BLaER1 (cell line): ENCODE measurements around the gene GGCT.

Source experiments
- H3K27ac ChIP-seq: shearing (Covaris generic); formaldehyde crosslinking; 2 replicates; pipeline ENCODE4 v1.8.1; 2022
- H3K27me3 ChIP-seq: shearing (Covaris generic); formaldehyde crosslinking; 2 replicates; pipeline ENCODE4 v1.8.1; 2022
- H3K36me3 ChIP-seq: shearing (Covaris generic); formaldehyde crosslinking; 2 replicates; pipeline ENCODE4 v1.8.1; 2022
- H3K4me1 ChIP-seq: shearing (Covaris generic); formaldehyde crosslinking; 2 replicates; pipeline ENCODE4 v1.8.1; 2022
- H3K4me2 ChIP-seq: shearing (Covaris generic); formaldehyde crosslinking; 2 replicates; pipeline ENCODE4 v1.8.1; 2022
- H3K4me3 ChIP-seq: shearing (Covaris generic); formaldehyde crosslinking; 2 replicates; pipeline ENCODE4 v1.8.1; 2022
- H3K9ac ChIP-seq: shearing (Covaris generic); formaldehyde crosslinking; 2 replicates; pipeline ENCODE4 v1.8.1; 2022
- H3K9me3 ChIP-seq: shearing (Covaris generic); formaldehyde crosslinking; 2 replicates; pipeline ENCODE4 v1.8.1; 2022
- H4K20me1 ChIP-seq: shearing (Covaris generic); formaldehyde crosslinking; 2 replicates; pipeline ENCODE4 v1.8.1; 2022
- Cebpa-rat ChIP-seq: shearing (Covaris generic); IDR thresholded peaks from 2 replicates; pipeline ENCODE4 v1.8.1; 2022

The GGCT gene

DNA sequence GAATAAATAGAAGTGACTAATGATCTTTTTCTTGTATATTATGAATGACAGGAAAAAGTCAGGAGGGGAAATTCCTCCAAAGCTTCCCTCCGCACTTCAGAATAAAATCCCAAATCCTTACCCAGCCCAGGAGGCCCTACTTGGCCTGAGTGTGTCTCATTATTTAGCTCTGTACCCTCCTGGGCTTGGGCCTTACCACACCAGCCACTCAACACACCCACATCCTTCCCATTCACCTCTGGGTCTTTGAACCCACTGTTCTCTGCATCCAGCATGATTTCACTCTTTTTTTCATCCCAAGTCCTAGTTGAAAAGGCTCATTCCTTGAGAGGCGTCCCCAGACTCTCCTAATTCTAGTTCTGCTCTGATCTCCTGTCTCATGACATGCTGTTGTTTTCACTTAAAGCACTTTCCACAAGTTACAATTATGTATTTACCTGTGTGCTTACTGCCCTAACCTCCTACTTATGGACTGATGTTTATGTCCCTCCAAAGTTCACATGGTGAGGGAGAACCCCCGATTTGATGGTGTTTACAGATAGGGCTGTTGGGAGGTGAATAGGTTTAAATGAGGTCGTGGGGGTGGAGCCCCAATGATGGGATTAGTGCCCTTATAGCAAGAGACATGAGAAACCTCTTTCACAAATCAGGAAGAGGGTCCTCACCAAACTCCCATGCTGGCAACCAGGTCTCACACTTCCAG, 32.4 kb downstream of the GGCT start:
- no peak overlapping the region for H3K4me3 ChIP-seq
- H3K9ac ChIP-seq, result no peak overlapping the region
- H3K4me2 ChIP-seq, result peak overlapping the region; percentile 56
- H3K9me3 ChIP-seq, result 0 out of 2 replicates have a peak, but pooled peaks cover 3% of the 10 kb centered on the region
- peaks cover 91% of the 10 kb centered on the region for H3K4me1 ChIP-seq
- peaks cover 59% of the 10 kb centered on the region for H4K20me1 ChIP-seq
- no peaks in the 10 kb centered on the region for H3K27me3 ChIP-seq
- TF ChIP-seq Cebpa-rat, result no peak
- peaks cover 5% of the 10 kb centered on the region; the same call in 1 of the 2 replicates for H3K36me3 ChIP-seq
- H3K27ac ChIP-seq, result no peak overlapping the region

DNA sequence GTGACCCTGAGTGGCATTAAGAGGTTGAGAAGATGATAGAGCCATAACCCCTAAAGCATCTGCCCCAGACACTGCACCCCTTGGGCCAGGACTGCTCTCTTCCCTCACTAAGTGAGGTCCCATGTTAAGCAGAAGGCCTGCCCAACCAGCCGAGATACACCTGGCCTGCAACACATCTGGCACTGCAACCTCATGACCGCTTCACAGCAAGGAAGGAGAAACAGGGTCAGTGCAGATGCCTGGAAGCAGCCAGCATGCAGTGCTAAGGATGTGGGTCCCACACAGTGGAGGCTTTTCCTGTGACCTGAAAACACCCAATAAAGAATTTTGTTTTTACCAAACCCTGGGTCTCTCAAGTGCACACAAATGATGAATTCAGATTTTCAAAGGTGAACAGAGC, 33.4 kb downstream of the GGCT start:
- no peak overlapping the region for H3K27ac ChIP-seq

DNA sequence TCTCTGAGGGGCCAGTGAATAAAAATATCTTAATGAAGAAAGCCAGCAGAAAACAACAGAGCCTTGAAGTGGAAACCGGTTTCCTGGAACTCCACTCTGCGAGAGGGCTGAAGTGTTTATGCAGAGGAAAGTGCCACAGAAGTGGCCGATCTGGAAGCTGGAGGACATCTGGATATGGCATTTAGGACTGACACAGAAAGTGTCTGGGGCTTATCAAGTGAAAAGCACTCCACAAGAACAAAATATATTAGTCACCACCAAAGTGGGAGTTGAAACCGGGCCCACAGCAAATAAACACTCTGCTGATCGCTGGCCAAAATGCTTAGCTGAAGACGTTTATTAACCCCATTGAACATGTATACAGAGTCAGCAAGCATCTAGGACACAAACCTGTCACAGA, 33.9 kb downstream of the GGCT start:
- H3K4me1 ChIP-seq, result peaks cover 91% of the 10 kb centered on the region
- peaks cover 51% of the 10 kb centered on the region for H4K20me1 ChIP-seq
- no peak for TF ChIP-seq Cebpa-rat
- H3K4me2 ChIP-seq, result peak overlapping the region; percentile 56
- H3K4me3 ChIP-seq, result no peak overlapping the region
- no peak overlapping the region for H3K9ac ChIP-seq
- H3K27me3 ChIP-seq, result no peaks in the 10 kb centered on the region
- H3K9me3 ChIP-seq, result 0 out of 2 replicates have a peak, but pooled peaks cover 3% of the 10 kb centered on the region
- H3K36me3 ChIP-seq, result peaks cover 5% of the 10 kb centered on the region; the same call in 1 of the 2 replicates
- H3K27ac ChIP-seq, result no peak overlapping the region

More for the DNA sequence above, 33.4 kb downstream of the GGCT start:
- H3K9me3 ChIP-seq, result 0 out of 2 replicates have a peak, but pooled peaks cover 3% of the 10 kb centered on the region
- peaks cover 5% of the 10 kb centered on the region; the same call in 1 of the 2 replicates for H3K36me3 ChIP-seq
- peaks cover 91% of the 10 kb centered on the region for H3K4me1 ChIP-seq
- no peak overlapping the region for H3K4me3 ChIP-seq
- H3K4me2 ChIP-seq, result peak overlapping the region; percentile 56
- peaks cover 51% of the 10 kb centered on the region for H4K20me1 ChIP-seq
- no peaks in the 10 kb centered on the region for H3K27me3 ChIP-seq
- TF ChIP-seq Cebpa-rat, result no peak
- no peak overlapping the region for H3K9ac ChIP-seq

DNA sequence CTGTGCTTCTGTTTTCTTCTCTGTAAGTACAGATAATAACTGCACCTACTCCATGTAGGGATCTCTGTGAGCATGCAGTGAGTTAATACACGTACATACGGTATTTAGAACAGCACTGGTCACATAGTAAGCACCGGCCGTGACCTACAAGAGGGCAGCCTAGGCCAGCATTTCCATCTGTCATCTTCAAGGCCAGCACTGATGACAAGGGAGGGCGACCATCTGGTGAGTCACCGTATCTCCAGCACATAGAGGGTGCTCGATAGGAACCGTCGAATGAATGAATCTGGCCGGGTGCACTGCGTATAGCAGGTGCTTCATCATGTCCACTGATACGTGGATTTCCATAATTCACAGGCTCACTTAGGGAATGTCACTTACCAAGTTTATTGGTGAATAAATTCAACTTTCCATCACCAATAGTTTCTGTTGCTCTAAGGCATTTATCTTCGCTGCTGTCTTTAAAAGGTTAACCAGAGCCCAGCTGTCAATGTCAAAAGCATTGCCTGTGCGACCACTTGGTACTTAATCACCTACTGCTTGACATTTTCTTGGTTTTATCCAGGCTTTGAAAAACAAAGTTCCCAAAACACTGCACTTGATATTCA, 34.4 kb downstream of the GGCT start:
- Histone ChIP-seq H3K27me3 (no peaks in the 10 kb centered on the region), H3K36me3 (peaks cover 5% of the 10 kb centered on the region; the same call in 1 of the 2 replicates), H3K9me3 (0 out of 2 replicates have a peak, but pooled peaks cover 3% of the 10 kb centered on the region), H3K4me1 (peaks cover 91% of the 10 kb centered on the region), H3K27ac (no peak overlapping the region), H3K9ac (no peak overlapping the region), H3K4me2 (peak overlapping the region; percentile 56), H4K20me1 (peaks cover 51% of the 10 kb centered on the region), H3K4me3 (no peak overlapping the region)
- TF ChIP-seq Cebpa-rat, result no peak

DNA sequence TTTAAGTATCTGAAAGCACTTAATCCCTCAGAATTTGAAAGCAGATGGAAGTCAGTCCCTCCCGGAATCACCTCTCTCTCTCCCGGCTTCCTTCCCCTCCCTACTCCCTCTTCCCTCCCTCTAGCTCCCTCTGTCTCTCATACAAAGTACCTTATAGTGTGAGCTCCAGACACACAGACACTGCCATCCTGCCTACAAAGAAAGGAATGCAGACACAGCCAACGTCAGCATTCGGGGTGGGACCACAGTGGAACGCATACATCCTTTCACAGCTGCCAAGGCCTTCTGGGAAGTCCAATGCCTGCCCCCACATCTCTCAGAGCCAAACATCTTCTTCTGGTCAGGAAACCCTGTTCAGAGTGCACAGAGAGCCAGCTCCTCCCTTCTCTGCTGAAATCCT, 35.3 kb downstream of the GGCT start:
- TF ChIP-seq Cebpa-rat, result no peak
- H3K4me1 ChIP-seq, result peaks cover 91% of the 10 kb centered on the region
- H3K4me2 ChIP-seq, result no peak overlapping the region
- no peak overlapping the region for H3K4me3 ChIP-seq
- H3K27ac ChIP-seq, result no peak overlapping the region
- H3K36me3 ChIP-seq, result peaks cover 5% of the 10 kb centered on the region; the same call in 1 of the 2 replicates
- H3K27me3 ChIP-seq, result no peaks in the 10 kb centered on the region
- 0 out of 2 replicates have a peak, but pooled peaks cover 3% of the 10 kb centered on the region for H3K9me3 ChIP-seq
- H4K20me1 ChIP-seq, result peaks cover 57% of the 10 kb centered on the region
- no peak overlapping the region for H3K9ac ChIP-seq

DNA sequence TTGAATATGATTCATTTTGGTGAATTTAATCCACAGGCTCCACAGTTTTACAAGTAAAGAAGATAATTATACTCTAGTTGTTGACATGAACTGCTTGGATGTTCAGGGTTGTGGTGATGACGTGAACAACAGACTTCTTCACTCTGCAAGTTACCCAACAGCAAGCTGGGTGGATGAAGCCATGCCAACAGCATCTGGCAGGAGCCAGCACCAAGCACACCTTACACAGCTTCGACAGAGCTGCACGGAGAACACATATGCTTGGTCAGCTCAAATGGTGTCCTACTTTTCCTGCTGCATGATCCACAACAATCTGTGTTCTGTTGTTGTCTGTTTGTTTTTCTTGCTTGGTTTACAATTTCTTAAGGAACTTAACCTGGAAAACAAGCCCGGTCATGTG, 35.8 kb downstream of the GGCT start:
- Histone ChIP-seq H3K9me3 (0 out of 2 replicates have a peak, but pooled peaks cover 3% of the 10 kb centered on the region), H3K27me3 (no peaks in the 10 kb centered on the region), H3K27ac (no peak overlapping the region), H3K4me1 (peaks cover 91% of the 10 kb centered on the region), H3K9ac (no peak overlapping the region), H4K20me1 (peaks cover 62% of the 10 kb centered on the region), H3K4me2 (no peak overlapping the region), H3K4me3 (no peak overlapping the region), H3K36me3 (0 out of 2 replicates have a peak, but pooled peaks cover 5% of the 10 kb centered on the region)
- no peak for TF ChIP-seq Cebpa-rat

DNA sequence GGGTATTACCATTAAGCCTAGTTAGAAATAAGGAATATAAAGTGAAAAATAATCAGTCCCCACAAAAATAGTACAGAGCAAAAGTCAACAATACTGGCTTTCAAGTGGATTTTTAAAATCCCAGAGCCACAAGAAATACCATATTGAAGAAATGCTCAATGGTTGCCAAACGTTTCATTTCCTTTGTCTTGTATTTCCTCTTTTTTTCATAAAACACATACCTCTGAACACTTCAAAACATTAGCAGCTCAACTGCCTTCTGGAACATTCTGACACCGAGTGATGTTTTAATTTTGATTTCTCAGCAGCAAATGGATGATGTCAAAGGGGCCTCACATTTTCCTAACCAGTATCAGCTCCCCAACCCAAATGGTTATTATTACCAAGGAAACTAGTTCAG, 36.6 kb downstream of the GGCT start:
- TF ChIP-seq Cebpa-rat, result no peak
- 0 out of 2 replicates have a peak, but pooled peaks cover 5% of the 10 kb centered on the region for H3K36me3 ChIP-seq
- H3K4me1 ChIP-seq, result peaks cover 93% of the 10 kb centered on the region
- H3K27ac ChIP-seq, result no peak overlapping the region
- H3K27me3 ChIP-seq, result no peaks in the 10 kb centered on the region
- no peak overlapping the region for H3K9ac ChIP-seq
- peaks cover 69% of the 10 kb centered on the region for H4K20me1 ChIP-seq
- no peak overlapping the region for H3K4me3 ChIP-seq
- H3K4me2 ChIP-seq, result peak overlapping the region; percentile 23; the same call in 1 of the 2 replicates
- H3K9me3 ChIP-seq, result 0 out of 2 replicates have a peak, but pooled peaks cover 2% of the 10 kb centered on the region

DNA sequence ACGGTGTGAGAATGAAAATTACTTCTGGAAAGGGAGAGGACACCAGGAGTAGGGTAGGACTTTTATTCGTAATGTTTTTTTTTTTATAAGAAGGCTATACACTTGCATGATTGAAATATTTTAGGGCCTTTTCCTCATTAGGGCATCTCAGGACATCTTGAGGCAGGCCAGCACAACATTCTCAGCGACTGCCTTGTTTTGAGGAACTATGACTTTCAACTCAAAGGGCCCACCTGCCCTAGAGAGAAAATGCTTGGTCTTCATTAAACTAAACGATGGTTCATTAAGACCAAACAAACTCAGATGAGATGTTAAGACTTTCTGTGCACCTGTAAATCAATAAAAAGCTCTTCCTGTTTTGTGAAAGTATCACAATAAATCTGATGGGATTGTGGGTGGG, 37.4 kb downstream of the GGCT start:
- Histone ChIP-seq H3K9me3 (no peaks in the 10 kb centered on the region), H3K27me3 (no peaks in the 10 kb centered on the region), H3K9ac (no peak overlapping the region), H4K20me1 (peaks cover 73% of the 10 kb centered on the region), H3K4me3 (no peak overlapping the region), H3K36me3 (0 out of 2 replicates have a peak, but pooled peaks cover 5% of the 10 kb centered on the region), H3K27ac (no peak overlapping the region), H3K4me1 (peaks cover 94% of the 10 kb centered on the region), H3K4me2 (peak overlapping the region; percentile 10; the same call in 1 of the 2 replicates)
- no peak for TF ChIP-seq Cebpa-rat

DNA sequence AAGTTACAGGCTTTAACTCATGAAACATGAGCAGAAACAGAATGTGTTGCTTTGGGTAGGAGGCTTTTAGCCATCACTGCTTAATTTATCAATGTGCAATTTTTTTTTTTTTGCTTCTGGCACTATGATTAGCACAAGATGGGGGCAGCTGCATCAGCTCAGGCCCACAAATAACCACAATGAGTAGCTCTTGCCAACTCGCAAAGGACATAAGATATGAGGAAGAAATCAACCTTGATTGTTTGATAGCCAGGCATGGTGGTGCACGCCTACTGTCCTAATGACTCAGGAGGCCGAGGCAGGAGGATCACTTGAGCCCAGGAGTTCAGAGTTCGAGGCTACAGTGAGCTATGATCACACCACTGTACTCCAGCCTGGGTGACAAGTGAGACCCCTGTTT, 38.4 kb downstream of the GGCT start:
- no peaks in the 10 kb centered on the region for H3K27me3 ChIP-seq
- peaks cover 73% of the 10 kb centered on the region for H4K20me1 ChIP-seq
- H3K36me3 ChIP-seq, result 0 out of 2 replicates have a peak, but pooled peaks cover 5% of the 10 kb centered on the region
- peak overlapping the region; percentile 94 for H3K4me2 ChIP-seq
- no peaks in the 10 kb centered on the region for H3K9me3 ChIP-seq
- no peak overlapping the region for H3K4me3 ChIP-seq
- H3K4me1 ChIP-seq, result peaks cover 94% of the 10 kb centered on the region
- H3K9ac ChIP-seq, result no peak overlapping the region
- no peak overlapping the region for H3K27ac ChIP-seq
- TF ChIP-seq Cebpa-rat, result no peak

DNA sequence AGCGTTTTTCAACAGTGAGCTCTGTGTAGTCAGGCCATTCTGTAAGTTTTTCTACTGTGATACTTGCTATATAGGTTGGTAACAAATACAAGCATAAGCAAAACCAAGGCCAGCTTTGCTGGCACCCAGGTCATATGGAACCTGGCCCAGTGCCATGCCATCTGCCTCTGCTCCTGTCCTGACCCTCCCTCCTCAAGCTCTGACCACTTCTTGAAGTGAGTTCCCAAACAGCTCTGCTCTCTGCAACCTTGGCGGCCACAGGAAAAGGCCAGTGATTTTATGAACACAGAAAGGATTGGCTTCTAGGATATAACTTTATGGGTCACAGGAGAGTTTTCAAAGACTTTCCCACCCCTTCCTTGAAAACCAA, 38.8 kb downstream of the GGCT start:
- Histone ChIP-seq H4K20me1 (peaks cover 73% of the 10 kb centered on the region), H3K27ac (no peak overlapping the region)

More for the DNA sequence above, 38.8 kb downstream of the GGCT start:
- H3K4me1 ChIP-seq, result peaks cover 94% of the 10 kb centered on the region
- no peak overlapping the region for H3K9ac ChIP-seq
- 0 out of 2 replicates have a peak, but pooled peaks cover 5% of the 10 kb centered on the region for H3K36me3 ChIP-seq
- no peaks in the 10 kb centered on the region for H3K27me3 ChIP-seq
- no peak for TF ChIP-seq Cebpa-rat
- H3K4me2 ChIP-seq, result peak overlapping the region; percentile 94
- H3K9me3 ChIP-seq, result no peaks in the 10 kb centered on the region
- no peak overlapping the region for H3K4me3 ChIP-seq
